ENCODE results near the gene SYT9.

DNA sequence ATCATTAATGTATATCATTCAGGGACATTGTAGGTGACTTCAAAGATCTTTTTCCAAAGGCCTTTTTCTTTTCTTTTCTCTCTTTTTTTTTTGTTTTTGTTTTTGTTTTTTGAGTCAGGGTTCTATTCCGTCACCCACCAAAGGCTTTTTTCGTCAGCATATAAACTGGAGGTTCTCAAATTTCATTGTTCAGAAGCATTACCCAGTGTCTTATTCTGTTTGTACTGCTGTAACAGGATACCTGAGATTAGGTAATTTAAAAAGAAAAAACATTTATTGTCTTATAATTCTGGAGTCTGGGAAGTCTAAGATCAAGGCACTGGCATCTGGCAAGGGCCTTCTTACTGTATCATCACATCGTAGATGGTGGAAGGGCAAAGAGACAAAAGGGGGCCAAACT is 6.4 kb upstream of the SYT9 start:
- no peak for TF ChIP-seq RCOR1 (IDR thresholded peaks at IDR 0.05; ENCODE audit: insufficient replicate concordance, low read length)
- TF ChIP-seq FOS (IDR thresholded peaks at IDR 0.05; ENCODE audit: low read depth, low read length): no peak
